ENCODE data around the gene ATP6V1E1.
A peak's percentile ranks its signal among the peaks of the same experiment; 100 is the strongest.

Gene ATP6V1E1

DNA sequence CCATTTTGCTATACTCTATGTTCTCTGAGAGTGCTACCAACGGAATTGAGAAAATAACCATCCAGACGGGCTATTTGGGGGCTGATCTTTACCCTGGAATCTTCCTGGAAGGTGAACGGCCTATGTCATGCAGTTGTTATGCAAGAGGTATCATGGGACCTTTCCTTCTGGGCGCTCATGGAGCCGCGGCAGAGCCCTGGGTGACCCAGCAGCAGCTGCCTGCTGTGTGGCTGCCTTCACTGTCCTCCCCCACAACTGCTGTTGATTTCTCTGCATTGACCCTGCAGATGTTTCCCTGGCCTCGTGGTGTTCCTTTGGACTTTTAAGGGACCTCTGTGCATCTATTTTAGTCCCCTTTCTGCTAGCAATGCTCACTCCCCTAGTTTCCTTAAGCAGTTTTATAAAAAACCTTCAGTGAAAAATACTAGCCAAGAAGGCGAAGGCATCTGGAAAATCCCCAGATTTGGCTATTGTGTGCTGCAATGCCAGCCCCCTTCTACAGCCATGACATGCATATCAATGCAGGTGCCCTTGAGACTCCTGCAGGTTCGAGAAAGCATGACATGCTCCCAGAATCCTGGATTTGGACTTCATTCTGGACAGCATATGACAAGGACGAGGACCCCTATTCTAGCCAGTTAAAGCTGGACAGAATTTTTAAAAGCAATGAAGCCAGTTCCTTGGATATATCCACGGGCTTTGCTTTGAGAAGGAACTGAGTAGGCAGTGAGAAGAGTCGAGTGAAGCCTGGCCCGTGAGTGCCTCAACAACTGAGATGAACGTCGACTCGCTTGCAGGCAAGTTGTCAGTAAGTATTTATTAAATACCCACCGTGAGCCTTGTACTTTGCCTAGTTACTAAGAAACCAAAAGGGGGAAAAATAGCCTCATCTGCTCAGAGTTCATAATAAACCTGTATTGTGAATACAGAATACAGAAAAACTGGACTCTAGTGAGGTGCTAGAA is 65.4 kb downstream of the ATP6V1E1 start, which contains the start of gene SLC25A18:
TSS of gene SLC25A18 (plus strand) at position 593 of the 965 bp plus-strand sequence. CDS start 16,447 bp downstream, outside the sequence.
- peaks cover 17% of the 10 kb centered on the region for H3K36me3 ChIP-seq (ENCODE audit: control insufficient read depth, low read depth, low read length)
- no peaks in the 10 kb centered on the region for H3K27me3 ChIP-seq (ENCODE audit: control insufficient read depth, insufficient read depth, low read length)
- peaks cover 22% of the 10 kb centered on the region for H3K4me1 ChIP-seq (ENCODE audit: control insufficient read depth, low read depth, low read length)
- H3K4me3 ChIP-seq (ENCODE audit: low read length), result peak within 1 kb of the TSS; percentile 45
- peak within 1 kb of the TSS; percentile 94 for H3K27ac ChIP-seq (ENCODE audit: low read length)
- H3K9ac ChIP-seq (ENCODE audit: low read length), result peak within 1 kb of the TSS; percentile 76
- no peaks in the 10 kb centered on the region for H3K9me3 ChIP-seq (ENCODE audit: control insufficient read depth, low read depth, low read length)

DNA sequence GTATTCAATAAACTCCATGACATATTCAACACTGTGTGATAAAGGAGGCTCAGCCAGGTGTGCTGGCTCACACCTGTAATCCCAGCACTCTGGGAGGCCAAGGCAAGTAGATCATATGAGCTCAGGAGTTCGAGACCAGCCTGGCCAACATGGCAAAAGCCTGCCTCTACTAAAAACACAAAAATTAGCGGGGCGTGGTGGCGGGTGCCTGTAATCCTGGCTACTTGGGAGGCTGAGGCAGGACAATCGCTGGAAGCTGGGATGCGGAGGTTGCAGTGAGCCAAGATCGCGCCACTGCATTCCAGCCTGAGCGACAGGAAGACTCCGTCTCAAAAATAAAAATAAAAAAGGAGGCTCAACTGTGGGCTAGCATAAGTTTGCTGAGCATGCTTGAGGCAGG is 69.4 kb downstream of the ATP6V1E1 start:
- H3K4me3 ChIP-seq (ENCODE audit: low read length), result no peak overlapping the region
- peaks cover 21% of the 10 kb centered on the region for H3K4me1 ChIP-seq (ENCODE audit: control insufficient read depth, low read depth, low read length)
- no peaks in the 10 kb centered on the region for H3K27me3 ChIP-seq (ENCODE audit: control insufficient read depth, insufficient read depth, low read length)
- peaks cover 44% of the 10 kb centered on the region for H3K36me3 ChIP-seq (ENCODE audit: control insufficient read depth, low read depth, low read length)
- no peak overlapping the region for H3K27ac ChIP-seq (ENCODE audit: low read length)
- no peaks in the 10 kb centered on the region for H3K9me3 ChIP-seq (ENCODE audit: control insufficient read depth, low read depth, low read length)
- H3K9ac ChIP-seq (ENCODE audit: low read length), result no peak overlapping the region

DNA sequence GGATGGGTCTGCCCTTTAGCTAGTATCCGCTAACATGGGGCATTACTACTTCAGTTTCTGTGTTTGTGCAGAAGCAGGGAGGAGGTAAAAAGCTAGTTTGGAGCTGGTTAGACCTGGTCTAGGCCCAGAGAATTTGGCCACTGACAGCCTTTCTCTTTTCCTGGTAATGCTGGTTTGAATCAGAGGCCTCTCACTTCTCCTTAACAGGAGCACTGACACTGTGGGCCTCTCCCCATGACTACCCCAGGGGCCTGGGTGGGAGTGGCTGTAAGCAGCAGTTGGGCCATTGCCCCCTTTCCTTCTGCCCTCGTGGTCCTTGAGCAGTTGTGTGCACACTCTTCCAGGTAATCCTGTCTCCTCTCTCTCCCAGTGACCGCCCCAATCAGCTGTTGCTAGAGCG is 73.7 kb downstream of the ATP6V1E1 start:
- peaks cover 80% of the 10 kb centered on the region for H3K36me3 ChIP-seq (ENCODE audit: control insufficient read depth, low read depth, low read length)
- H3K9me3 ChIP-seq (ENCODE audit: control insufficient read depth, low read depth, low read length), result no peaks in the 10 kb centered on the region
- no peak overlapping the region for H3K27ac ChIP-seq (ENCODE audit: low read length)
- no peak overlapping the region for H3K4me3 ChIP-seq (ENCODE audit: low read length)
- no peaks in the 10 kb centered on the region for H3K27me3 ChIP-seq (ENCODE audit: control insufficient read depth, insufficient read depth, low read length)
- no peaks in the 10 kb centered on the region for H3K4me1 ChIP-seq (ENCODE audit: control insufficient read depth, low read depth, low read length)
- no peak overlapping the region for H3K9ac ChIP-seq (ENCODE audit: low read length)

DNA sequence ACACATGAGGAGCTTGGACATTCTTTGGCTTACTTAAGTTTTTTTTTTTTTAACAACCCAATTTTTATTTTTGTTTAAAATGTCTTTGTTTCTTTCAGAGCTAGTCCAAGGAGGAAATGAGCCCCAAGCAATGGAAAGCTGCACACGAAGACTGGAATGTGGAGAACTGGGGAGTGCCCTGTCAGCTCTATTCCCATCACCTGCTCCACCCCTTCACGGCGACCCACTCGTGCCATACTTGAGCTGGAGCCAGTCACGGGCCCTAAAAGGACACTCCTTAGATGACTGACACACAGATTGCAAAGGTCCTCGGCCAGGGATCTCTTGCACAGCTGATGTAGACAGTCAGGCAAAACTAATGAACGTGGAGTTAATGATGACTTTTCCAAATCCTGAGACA is 75.8 kb downstream of the ATP6V1E1 start:
- Histone ChIP-seq H3K4me1 (ENCODE audit: control insufficient read depth, low read depth, low read length) (no peaks in the 10 kb centered on the region), H3K9me3 (ENCODE audit: control insufficient read depth, low read depth, low read length) (no peaks in the 10 kb centered on the region), H3K4me3 (ENCODE audit: low read length) (no peak overlapping the region), H3K27me3 (ENCODE audit: control insufficient read depth, insufficient read depth, low read length) (no peaks in the 10 kb centered on the region), H3K27ac (ENCODE audit: low read length) (no peak overlapping the region), H3K9ac (ENCODE audit: low read length) (no peak overlapping the region), H3K36me3 (ENCODE audit: control insufficient read depth, low read depth, low read length) (peaks cover 84% of the 10 kb centered on the region)

DNA sequence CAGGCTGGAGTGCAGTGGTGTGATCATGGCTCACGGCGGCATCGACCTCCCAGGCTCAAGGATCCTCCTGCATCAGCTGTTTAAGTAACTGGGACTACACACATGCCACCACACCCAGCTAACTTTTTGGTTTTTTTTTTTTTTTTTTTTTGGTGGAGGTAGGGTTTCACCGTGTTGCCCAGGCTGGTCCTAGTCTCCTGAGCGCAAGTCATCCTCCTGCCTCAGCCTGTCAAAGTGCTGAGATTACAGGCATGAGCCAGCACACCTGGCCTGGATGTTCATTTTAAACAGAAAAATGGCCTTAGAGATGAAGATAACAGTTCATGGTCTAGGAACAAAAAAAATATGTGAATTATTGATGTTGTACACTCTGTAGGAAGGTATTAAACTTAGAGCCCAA is 78.9 kb downstream of the ATP6V1E1 start:
- Histone ChIP-seq H3K36me3 (ENCODE audit: control insufficient read depth, low read depth, low read length) (peaks cover 78% of the 10 kb centered on the region), H3K9me3 (ENCODE audit: control insufficient read depth, low read depth, low read length) (no peaks in the 10 kb centered on the region), H3K27me3 (ENCODE audit: control insufficient read depth, insufficient read depth, low read length) (no peaks in the 10 kb centered on the region), H3K4me1 (ENCODE audit: control insufficient read depth, low read depth, low read length) (no peaks in the 10 kb centered on the region), H3K9ac (ENCODE audit: low read length) (no peak overlapping the region), H3K4me3 (ENCODE audit: low read length) (no peak overlapping the region), H3K27ac (ENCODE audit: low read length) (no peak overlapping the region)

DNA sequence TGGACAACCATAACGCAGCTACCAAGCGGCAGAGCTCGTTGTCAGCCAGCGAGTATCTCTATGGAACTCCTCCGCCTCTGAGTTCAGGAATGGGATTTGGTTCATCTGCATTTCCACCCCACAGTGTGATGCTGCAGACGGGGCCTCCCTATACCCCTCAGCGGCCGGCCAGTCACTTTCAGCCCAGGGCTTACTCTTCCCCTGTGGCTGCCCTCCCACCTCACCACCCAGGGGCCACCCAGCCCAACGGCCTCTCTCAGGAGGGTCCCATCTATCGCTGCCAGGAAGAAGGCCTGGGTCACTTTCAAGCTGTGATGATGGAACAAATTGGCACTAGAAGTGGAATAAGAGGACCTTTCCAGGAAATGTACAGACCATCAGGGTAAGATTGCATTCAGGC is 79.4 kb downstream of the ATP6V1E1 start:
- Histone ChIP-seq H3K4me1 (ENCODE audit: control insufficient read depth, low read depth, low read length) (no peaks in the 10 kb centered on the region), H3K36me3 (ENCODE audit: control insufficient read depth, low read depth, low read length) (peaks cover 75% of the 10 kb centered on the region), H3K9ac (ENCODE audit: low read length) (no peak overlapping the region), H3K27ac (ENCODE audit: low read length) (no peak overlapping the region), H3K9me3 (ENCODE audit: control insufficient read depth, low read depth, low read length) (no peaks in the 10 kb centered on the region), H3K4me3 (ENCODE audit: low read length) (no peak overlapping the region), H3K27me3 (ENCODE audit: control insufficient read depth, insufficient read depth, low read length) (no peaks in the 10 kb centered on the region)

DNA sequence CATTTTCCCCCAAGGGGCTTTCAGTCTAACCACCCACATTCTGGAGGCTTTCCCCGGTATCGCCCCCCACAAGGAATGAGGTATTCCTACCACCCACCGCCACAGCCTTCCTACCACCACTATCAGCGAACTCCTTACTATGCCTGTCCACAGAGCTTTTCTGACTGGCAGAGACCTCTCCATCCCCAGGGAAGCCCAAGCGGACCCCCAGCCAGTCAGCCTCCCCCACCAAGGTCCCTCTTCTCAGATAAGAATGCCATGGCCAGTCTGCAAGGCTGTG is 79.9 kb downstream of the ATP6V1E1 start:
- Histone ChIP-seq H3K27me3 (ENCODE audit: control insufficient read depth, insufficient read depth, low read length) (no peaks in the 10 kb centered on the region), H3K4me3 (ENCODE audit: low read length) (no peak overlapping the region), H3K27ac (ENCODE audit: low read length) (no peak overlapping the region), H3K36me3 (ENCODE audit: control insufficient read depth, low read depth, low read length) (peaks cover 73% of the 10 kb centered on the region), H3K4me1 (ENCODE audit: control insufficient read depth, low read depth, low read length) (no peaks in the 10 kb centered on the region), H3K9ac (ENCODE audit: low read length) (no peak overlapping the region), H3K9me3 (ENCODE audit: control insufficient read depth, low read depth, low read length) (no peaks in the 10 kb centered on the region)

DNA sequence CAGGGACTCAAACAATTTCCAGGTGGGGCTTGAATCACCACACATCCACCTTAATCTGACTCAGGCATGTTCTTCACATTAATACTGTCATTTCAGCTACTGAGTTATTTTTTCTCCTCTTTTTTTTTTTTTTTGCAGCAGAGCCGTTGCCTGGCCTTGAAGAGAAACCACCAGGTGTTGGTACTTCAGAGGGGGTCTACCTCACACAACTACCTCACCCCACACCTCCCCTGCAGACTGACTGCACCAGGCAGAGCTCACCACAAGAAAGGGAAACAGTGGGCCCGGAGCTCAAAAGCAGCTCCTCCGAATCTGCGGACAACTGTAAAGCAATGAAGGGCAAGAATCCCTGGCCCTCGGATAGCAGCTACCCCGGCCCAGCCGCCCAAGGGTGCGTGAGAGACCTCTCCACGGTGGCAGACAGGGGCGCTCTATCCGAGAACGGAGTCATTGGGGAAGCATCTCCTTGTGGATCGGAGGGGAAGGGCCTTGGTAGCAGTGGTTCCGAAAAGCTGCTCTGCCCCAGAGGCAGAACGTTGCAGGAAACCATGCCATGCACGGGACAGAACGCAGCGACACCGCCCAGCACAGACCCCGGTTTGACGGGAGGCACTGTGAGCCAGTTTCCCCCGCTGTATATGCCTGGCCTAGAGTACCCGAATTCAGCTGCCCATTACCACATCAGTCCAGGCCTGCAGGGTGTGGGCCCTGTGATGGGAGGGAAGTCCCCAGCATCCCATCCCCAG is 80.4 kb downstream of the ATP6V1E1 start:
- Histone ChIP-seq H3K4me3 (ENCODE audit: low read length) (no peak overlapping the region), H3K9me3 (ENCODE audit: control insufficient read depth, low read depth, low read length) (no peaks in the 10 kb centered on the region), H3K9ac (ENCODE audit: low read length) (no peak overlapping the region), H3K4me1 (ENCODE audit: control insufficient read depth, low read depth, low read length) (no peaks in the 10 kb centered on the region), H3K36me3 (ENCODE audit: control insufficient read depth, low read depth, low read length) (peaks cover 73% of the 10 kb centered on the region), H3K27ac (ENCODE audit: low read length) (no peak overlapping the region), H3K27me3 (ENCODE audit: control insufficient read depth, insufficient read depth, low read length) (no peaks in the 10 kb centered on the region)

DNA sequence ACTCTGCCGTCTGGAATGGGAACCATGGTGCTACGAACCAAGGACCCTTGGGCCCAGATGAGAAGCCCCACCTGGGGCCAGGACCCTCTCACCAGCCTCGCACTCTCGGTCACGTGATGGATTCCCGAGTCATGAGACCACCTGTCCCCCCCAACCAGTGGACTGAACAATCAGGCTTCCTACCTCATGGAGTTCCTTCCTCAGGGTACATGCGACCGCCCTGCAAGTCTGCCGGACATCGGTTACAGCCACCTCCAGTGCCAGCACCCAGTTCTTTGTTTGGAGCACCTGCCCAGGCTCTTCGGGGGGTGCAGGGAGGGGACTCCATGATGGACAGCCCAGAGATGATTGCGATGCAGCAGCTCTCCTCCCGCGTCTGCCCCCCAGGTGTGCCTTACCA is 86.1 kb downstream of the ATP6V1E1 start:
- peaks cover 72% of the 10 kb centered on the region for H3K36me3 ChIP-seq (ENCODE audit: control insufficient read depth, low read depth, low read length)
- H3K4me3 ChIP-seq (ENCODE audit: low read length), result no peak overlapping the region
- H3K9ac ChIP-seq (ENCODE audit: low read length), result no peak overlapping the region
- H3K9me3 ChIP-seq (ENCODE audit: control insufficient read depth, low read depth, low read length), result no peaks in the 10 kb centered on the region
- H3K4me1 ChIP-seq (ENCODE audit: control insufficient read depth, low read depth, low read length), result no peaks in the 10 kb centered on the region
- no peak overlapping the region for H3K27ac ChIP-seq (ENCODE audit: low read length)
- H3K27me3 ChIP-seq (ENCODE audit: control insufficient read depth, insufficient read depth, low read length), result no peaks in the 10 kb centered on the region

Measured in iPS-18a (cell line).